ENCODE results near the gene PTK7.
A peak's percentile ranks its signal among the peaks of the same experiment; 100 is the strongest.

PTK7 gene

DNA sequence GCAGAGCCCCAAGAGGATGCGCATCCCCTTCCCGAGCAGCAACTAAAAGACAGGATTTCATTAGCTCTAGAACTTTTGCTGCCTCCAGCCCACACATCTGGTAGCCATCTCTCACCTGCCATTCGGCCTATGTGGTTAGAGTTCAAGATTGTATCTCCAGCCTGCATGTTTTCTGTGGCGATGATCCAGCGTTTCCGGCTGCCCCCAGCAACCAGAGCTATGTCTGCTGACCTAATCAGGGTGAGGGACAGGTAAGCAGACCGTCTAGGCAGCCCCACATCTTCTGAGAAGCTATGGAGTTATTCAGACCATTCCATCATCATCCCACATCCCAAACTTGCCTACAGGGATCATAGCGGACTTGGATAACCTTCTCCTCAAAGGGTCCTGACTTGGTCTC, 20.1 kb upstream of the PTK7 start:
- H3K4me3 ChIP-seq (ENCODE audit: low read depth, low read length), result no peak overlapping the region
- H3K27me3 ChIP-seq (ENCODE audit: control insufficient read depth, insufficient read depth, low read length), result no peaks in the 10 kb centered on the region
- H3K36me3 ChIP-seq (ENCODE audit: control insufficient read depth, insufficient read depth, low read length), result peaks cover 32% of the 10 kb centered on the region
- no peaks in the 10 kb centered on the region for H3K9me3 ChIP-seq (ENCODE audit: control insufficient read depth, insufficient read depth, low read length)
- no peak overlapping the region for H3K9ac ChIP-seq (ENCODE audit: low read depth, low read length)
- H3K4me1 ChIP-seq (ENCODE audit: control insufficient read depth, insufficient read depth, low read length), result peaks cover 15% of the 10 kb centered on the region
- H3K27ac ChIP-seq (ENCODE audit: low read depth, low read length), result no peak overlapping the region

- peak overlapping the region; percentile 88 for H3K9ac ChIP-seq (ENCODE audit: low read depth, low read length)
- peak overlapping the region; percentile 82 for H3K27ac ChIP-seq (ENCODE audit: low read depth, low read length)
- H3K9me3 ChIP-seq (ENCODE audit: control insufficient read depth, insufficient read depth, low read length), result no peaks in the 10 kb centered on the region
- H3K4me1 ChIP-seq (ENCODE audit: control insufficient read depth, insufficient read depth, low read length), result peaks cover 9% of the 10 kb centered on the region
- peak overlapping the region; percentile 98 for H3K4me3 ChIP-seq (ENCODE audit: low read depth, low read length)
- H3K27me3 ChIP-seq (ENCODE audit: control insufficient read depth, insufficient read depth, low read length), result no peaks in the 10 kb centered on the region
- H3K36me3 ChIP-seq (ENCODE audit: control insufficient read depth, insufficient read depth, low read length), result peaks cover 29% of the 10 kb centered on the region
These were observed 17.6 kb upstream of the PTK7 start for GRCh38 chr6:43058531-43058930.

GRCh38 chr6:43059168-43060033, 16.7 kb upstream of the PTK7 start, which contains the start of the genes KLC4 and MRPL2:
TSS of gene KLC4 (plus strand) at chr6:43059631. CDS start at chr6:43061336, 1,705 bp downstream.
TSS of gene MRPL2 (minus strand) at chr6:43059434. CDS start at chr6:43059381, 53 bp downstream.
- Histone ChIP-seq H3K4me1 (ENCODE audit: control insufficient read depth, insufficient read depth, low read length) (peaks cover 6% of the 10 kb centered on the region), H3K27me3 (ENCODE audit: control insufficient read depth, insufficient read depth, low read length) (no peaks in the 10 kb centered on the region), H3K4me3 (ENCODE audit: low read depth, low read length) (peak within 1 kb of the TSS; percentile 98), H3K9me3 (ENCODE audit: control insufficient read depth, insufficient read depth, low read length) (no peaks in the 10 kb centered on the region), H3K27ac (ENCODE audit: low read depth, low read length) (peak within 1 kb of the TSS; percentile 95), H3K9ac (ENCODE audit: low read depth, low read length) (peak within 1 kb of the TSS; percentile 88), H3K36me3 (ENCODE audit: control insufficient read depth, insufficient read depth, low read length) (peaks cover 29% of the 10 kb centered on the region)

DNA sequence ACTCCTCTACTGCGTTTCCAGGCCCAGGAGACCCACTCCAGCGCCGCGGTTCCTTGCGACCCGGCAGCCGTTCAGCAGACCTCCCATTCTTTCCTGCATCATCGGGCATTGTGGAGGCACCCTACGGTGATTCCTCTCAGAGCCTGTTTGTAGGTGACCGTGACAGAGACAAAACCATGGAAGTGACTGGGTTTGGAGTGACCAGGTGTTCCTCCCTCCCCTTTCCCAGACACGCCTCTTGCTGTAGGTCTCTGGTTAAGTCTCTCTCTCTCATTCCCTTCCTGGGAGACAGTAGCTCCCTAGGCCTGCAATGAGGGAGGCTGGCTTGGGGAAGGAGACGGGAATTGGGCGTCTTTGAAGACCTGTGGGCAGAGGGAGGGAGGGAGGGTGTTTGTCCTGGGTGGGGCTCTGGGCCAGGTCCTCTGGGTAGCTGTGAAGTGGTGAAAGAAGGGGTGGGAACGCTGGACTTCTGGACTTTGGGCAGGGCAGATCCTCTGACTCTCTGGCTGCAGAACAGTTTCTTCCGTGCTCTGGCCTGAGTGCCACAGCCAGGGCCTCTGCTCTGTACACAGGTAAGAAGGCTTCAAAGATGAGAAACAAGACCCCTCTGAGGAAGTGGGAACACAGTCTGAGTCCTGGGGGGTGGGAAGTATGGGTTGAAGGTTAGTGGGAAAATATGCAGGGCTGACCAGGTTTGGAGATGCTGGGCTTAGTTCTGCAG, 15.9 kb upstream of the PTK7 start:
- Histone ChIP-seq H3K4me1 (ENCODE audit: control insufficient read depth, insufficient read depth, low read length) (peaks cover 6% of the 10 kb centered on the region), H3K36me3 (ENCODE audit: control insufficient read depth, insufficient read depth, low read length) (peaks cover 28% of the 10 kb centered on the region), H3K27me3 (ENCODE audit: control insufficient read depth, insufficient read depth, low read length) (no peaks in the 10 kb centered on the region), H3K27ac (ENCODE audit: low read depth, low read length) (peak overlapping the region; percentile 95), H3K4me3 (ENCODE audit: low read depth, low read length) (peak overlapping the region; percentile 98), H3K9ac (ENCODE audit: low read depth, low read length) (peak overlapping the region; percentile 84; the same call in 1 of the 2 replicates), H3K9me3 (ENCODE audit: control insufficient read depth, insufficient read depth, low read length) (no peaks in the 10 kb centered on the region)

- Histone ChIP-seq H3K9me3 (ENCODE audit: control insufficient read depth, insufficient read depth, low read length) (no peaks in the 10 kb centered on the region), H3K4me1 (ENCODE audit: control insufficient read depth, insufficient read depth, low read length) (peaks cover 6% of the 10 kb centered on the region), H3K4me3 (ENCODE audit: low read depth, low read length) (peak overlapping the region; percentile 98; the same call in 1 of the 2 replicates), H3K27me3 (ENCODE audit: control insufficient read depth, insufficient read depth, low read length) (no peaks in the 10 kb centered on the region), H3K27ac (ENCODE audit: low read depth, low read length) (no peak overlapping the region), H3K36me3 (ENCODE audit: control insufficient read depth, insufficient read depth, low read length) (peaks cover 24% of the 10 kb centered on the region), H3K9ac (ENCODE audit: low read depth, low read length) (no peak overlapping the region)
These were observed 15.1 kb upstream of the PTK7 start for GRCh38 chr6:43060755-43061633.

- no peaks in the 10 kb centered on the region for H3K27me3 ChIP-seq (ENCODE audit: control insufficient read depth, insufficient read depth, low read length)
- peaks cover 24% of the 10 kb centered on the region for H3K36me3 ChIP-seq (ENCODE audit: control insufficient read depth, insufficient read depth, low read length)
These were observed 14.3 kb upstream of the PTK7 start for GRCh38 chr6:43061861-43062260.

DNA sequence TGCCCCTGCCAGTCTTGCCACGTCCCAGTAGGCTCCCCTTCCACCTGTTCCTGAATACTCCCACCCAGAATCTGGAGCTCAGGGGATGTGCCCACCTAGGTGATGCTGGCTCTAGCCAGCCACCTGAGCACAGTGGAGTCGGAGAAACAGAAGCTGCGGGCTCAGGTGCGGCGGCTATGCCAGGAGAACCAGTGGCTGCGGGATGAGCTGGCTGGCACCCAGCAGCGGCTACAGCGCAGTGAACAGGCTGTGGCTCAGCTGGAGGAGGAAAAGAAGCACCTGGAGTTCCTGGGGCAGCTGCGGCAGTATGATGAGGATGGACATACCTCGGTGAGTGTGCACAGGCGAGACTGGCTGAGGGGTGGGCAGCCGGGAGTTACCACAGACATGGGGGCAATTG, 13.3 kb upstream of the PTK7 start:
- peaks cover 19% of the 10 kb centered on the region for H3K36me3 ChIP-seq (ENCODE audit: control insufficient read depth, insufficient read depth, low read length)
- H3K27me3 ChIP-seq (ENCODE audit: control insufficient read depth, insufficient read depth, low read length), result no peaks in the 10 kb centered on the region
- no peak overlapping the region for H3K9ac ChIP-seq (ENCODE audit: low read depth, low read length)
- no peak overlapping the region for H3K27ac ChIP-seq (ENCODE audit: low read depth, low read length)
- peaks cover 6% of the 10 kb centered on the region for H3K4me1 ChIP-seq (ENCODE audit: control insufficient read depth, insufficient read depth, low read length)
- H3K9me3 ChIP-seq (ENCODE audit: control insufficient read depth, insufficient read depth, low read length), result no peaks in the 10 kb centered on the region
- H3K4me3 ChIP-seq (ENCODE audit: low read depth, low read length), result no peak overlapping the region

More at GRCh38 chr6:43061861-43062260, 14.3 kb upstream of the PTK7 start:
- Histone ChIP-seq H3K9ac (ENCODE audit: low read depth, low read length) (no peak overlapping the region), H3K9me3 (ENCODE audit: control insufficient read depth, insufficient read depth, low read length) (no peaks in the 10 kb centered on the region), H3K27ac (ENCODE audit: low read depth, low read length) (no peak overlapping the region), H3K4me1 (ENCODE audit: control insufficient read depth, insufficient read depth, low read length) (peaks cover 6% of the 10 kb centered on the region), H3K4me3 (ENCODE audit: low read depth, low read length) (no peak overlapping the region)

DNA sequence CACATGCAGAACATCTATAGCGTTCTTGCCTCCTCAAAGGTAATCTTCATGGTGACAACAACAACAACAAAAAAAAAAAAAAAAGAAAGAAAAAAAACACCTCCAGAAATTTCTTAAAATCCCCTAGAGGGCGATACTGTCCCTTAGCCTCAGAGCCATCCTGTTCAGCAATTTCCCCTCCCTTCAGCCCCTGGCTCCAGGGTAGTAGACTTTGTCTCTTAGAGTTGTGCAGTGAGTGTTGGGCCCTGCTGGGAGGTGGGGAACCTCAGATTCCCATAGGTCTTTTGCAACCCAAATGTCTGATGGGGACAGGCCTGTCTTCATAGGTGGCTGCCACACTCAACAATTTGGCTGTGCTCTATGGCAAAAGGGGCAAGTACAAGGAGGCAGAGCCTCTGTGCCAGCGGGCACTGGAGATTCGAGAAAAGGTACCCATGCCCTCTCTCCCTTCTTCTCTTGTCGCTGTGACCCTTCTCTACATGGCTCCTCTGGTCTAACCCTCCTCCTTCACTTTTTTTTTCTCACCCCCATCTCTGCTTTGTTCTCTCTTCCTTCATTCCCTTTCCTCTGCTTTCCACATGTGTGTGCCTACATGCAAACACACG, 6.0 kb upstream of the PTK7 start:
- no peaks in the 10 kb centered on the region for H3K9me3 ChIP-seq (ENCODE audit: control insufficient read depth, insufficient read depth, low read length)
- H3K27me3 ChIP-seq (ENCODE audit: control insufficient read depth, insufficient read depth, low read length), result no peaks in the 10 kb centered on the region
- peaks cover 31% of the 10 kb centered on the region for H3K36me3 ChIP-seq (ENCODE audit: control insufficient read depth, insufficient read depth, low read length)
- no peak overlapping the region for H3K4me3 ChIP-seq (ENCODE audit: low read depth, low read length)
- H3K4me1 ChIP-seq (ENCODE audit: control insufficient read depth, insufficient read depth, low read length), result peaks cover 8% of the 10 kb centered on the region; the same call in 1 of the 2 replicates
- no peak overlapping the region for H3K27ac ChIP-seq (ENCODE audit: low read depth, low read length)
- H3K9ac ChIP-seq (ENCODE audit: low read depth, low read length), result no peak overlapping the region

GRCh38 chr6:43074847-43075669, 1.1 kb upstream of the PTK7 start:
- peaks cover 19% of the 10 kb centered on the region for H3K36me3 ChIP-seq (ENCODE audit: control insufficient read depth, insufficient read depth, low read length)
- H3K4me3 ChIP-seq (ENCODE audit: low read depth, low read length), result peak overlapping the region; percentile 63
- no peaks in the 10 kb centered on the region for H3K27me3 ChIP-seq (ENCODE audit: control insufficient read depth, insufficient read depth, low read length)
- peak overlapping the region; percentile 86 for H3K27ac ChIP-seq (ENCODE audit: low read depth, low read length)
- no peak overlapping the region for H3K9ac ChIP-seq (ENCODE audit: low read depth, low read length)
- no peaks in the 10 kb centered on the region for H3K9me3 ChIP-seq (ENCODE audit: control insufficient read depth, insufficient read depth, low read length)
- H3K4me1 ChIP-seq (ENCODE audit: control insufficient read depth, insufficient read depth, low read length), result peaks cover 33% of the 10 kb centered on the region

Data from HUES48 (cell line).